Osteocyte (in vitro differentiated cells): ENCODE data around the gene CNPPD1. TPM values are rescaled to one million over a fixed set of nuclear protein-coding genes. Genes with fewer than 3 reads are reported as not detected.
A peak's percentile ranks its signal among the peaks of the same experiment; 100 is the strongest.

Source experiments
- DNase-seq: peaks from one replicate; pipeline ENCODE4 v3.0.0; 2021; ENCODE audit warnings: mixed read lengths; ENCODE audit not compliant: unreplicated experiment; ENCODE audit errors: extremely low spot score
- H3K27ac Mint-ChIP-seq: one replicate; pipeline ENCODE4 v1.8.0; 2021; ENCODE audit warnings: mild to moderate bottlenecking, mixed read lengths; ENCODE audit not compliant: unreplicated experiment
- H3K27me3 Mint-ChIP-seq: one replicate; pipeline ENCODE4 v1.8.0; 2021; ENCODE audit warnings: mixed read lengths; ENCODE audit not compliant: unreplicated experiment
- H3K36me3 Mint-ChIP-seq: one replicate; pipeline ENCODE4 v1.8.0; 2021; ENCODE audit warnings: mixed read lengths; ENCODE audit not compliant: unreplicated experiment
- H3K4me1 Mint-ChIP-seq: one replicate; pipeline ENCODE4 v1.8.0; 2021; ENCODE audit warnings: mixed read lengths; ENCODE audit not compliant: unreplicated experiment
- H3K4me3 Mint-ChIP-seq: one replicate; pipeline ENCODE4 v1.8.0; 2021; ENCODE audit warnings: mild to moderate bottlenecking, moderate library complexity, mixed read lengths; ENCODE audit not compliant: unreplicated experiment
- H3K9me3 Mint-ChIP-seq: one replicate; pipeline ENCODE4 v1.8.0; 2021; ENCODE audit warnings: mixed read lengths; ENCODE audit not compliant: unreplicated experiment
- CTCF ChIP-seq: fragments of 200-600 bp; sonication (generic); IDR thresholded peaks from 2 replicates; pipeline ENCODE4 v1.5.0; 2021; ENCODE audit warnings: antibody characterized with exemption, mild to moderate bottlenecking, moderate library complexity
- total RNA-seq: library from RNA; stranded (reverse); gene quantifications from 2 replicates; pipeline ENCODE4 v1.2.1, GENCODE V29; 2021

The CNPPD1 gene
- total RNA-seq, 1 donor from 2014 or later, result 45.7 TPM

GRCh38 chr2:219182331-219183150 lies 5.8 kb upstream of the CNPPD1 start:
- H3K27ac Mint-ChIP-seq, result no peak overlapping the region
- no peak for TF ChIP-seq CTCF

GRCh38 chr2:219181531-219181930 lies 4.8 kb upstream of the CNPPD1 start:
- peaks cover 13% of the 10 kb centered on the region for H3K4me1 Mint-ChIP-seq
- no peak overlapping the region for H3K4me3 Mint-ChIP-seq
- no peaks in the 10 kb centered on the region for H3K9me3 Mint-ChIP-seq
- H3K36me3 Mint-ChIP-seq, result peaks cover 35% of the 10 kb centered on the region
- no peaks in the 10 kb centered on the region for H3K27me3 Mint-ChIP-seq
- no peak for TF ChIP-seq CTCF
- H3K27ac Mint-ChIP-seq, result no peak overlapping the region
- no peak for DNase-seq

More at GRCh38 chr2:219182331-219183150, 5.8 kb upstream of the CNPPD1 start:
- H3K9me3 Mint-ChIP-seq, result no peaks in the 10 kb centered on the region
- H3K4me1 Mint-ChIP-seq, result peaks cover 8% of the 10 kb centered on the region
- no peak for DNase-seq
- peaks cover 35% of the 10 kb centered on the region for H3K36me3 Mint-ChIP-seq
- H3K4me3 Mint-ChIP-seq, result no peak overlapping the region
- no peaks in the 10 kb centered on the region for H3K27me3 Mint-ChIP-seq

- no peaks in the 10 kb centered on the region for H3K27me3 Mint-ChIP-seq
- no peak for DNase-seq
- no peaks in the 10 kb centered on the region for H3K9me3 Mint-ChIP-seq
- no peak for TF ChIP-seq CTCF
- H3K4me1 Mint-ChIP-seq, result peaks cover 15% of the 10 kb centered on the region
- H3K4me3 Mint-ChIP-seq, result no peak overlapping the region
- H3K27ac Mint-ChIP-seq, result no peak overlapping the region
- H3K36me3 Mint-ChIP-seq, result peaks cover 35% of the 10 kb centered on the region
Observed at GRCh38 chr2:219180961-219181360, 4.2 kb upstream of the CNPPD1 start.

- no peak overlapping the region for H3K27ac Mint-ChIP-seq
- H3K9me3 Mint-ChIP-seq, result no peaks in the 10 kb centered on the region
- DNase-seq, result no peak
- peaks cover 22% of the 10 kb centered on the region for H3K4me1 Mint-ChIP-seq
- TF ChIP-seq CTCF, result no peak
- H3K36me3 Mint-ChIP-seq, result peaks cover 29% of the 10 kb centered on the region
- peak overlapping the region; percentile 80 for H3K4me3 Mint-ChIP-seq
- no peaks in the 10 kb centered on the region for H3K27me3 Mint-ChIP-seq
Observed at GRCh38 chr2:219179601-219180465, 3.1 kb upstream of the CNPPD1 start.
